ENCODE results near the gene TRPV5. TPM values are rescaled to one million over a fixed set of nuclear protein-coding genes. Genes with fewer than 3 reads are reported as not detected.
A peak's percentile ranks its signal among the peaks of the same experiment; 100 is the strongest.

The TRPV5 gene
- total RNA-seq, 1 donor from 2014 or later = not detected

- DNase-seq (ENCODE audit: low read depth in 2 of 2) = peak in 1 of 2 donors; percentile 3
Measured at GRCh38 chr7:142908921-142909890, 24.3 kb downstream of the TRPV5 start.

GRCh38 chr7:142908290-142908689 is 25.3 kb downstream of the TRPV5 start:
- no peak for DNase-seq (ENCODE audit: low read depth in 2 of 2)

GRCh38 chr7:142906643-142907042 is 26.9 kb downstream of the TRPV5 start:
- DNase-seq (ENCODE audit: low read depth in 2 of 2) = no peak

- DNase-seq (ENCODE audit: low read depth in 2 of 2) = no peak
Measured at GRCh38 chr7:142905759-142906158, 27.8 kb downstream of the TRPV5 start.

GRCh38 chr7:142904128-142904527 is 29.4 kb downstream of the TRPV5 start:
- no peak for DNase-seq (ENCODE audit: low read depth in 2 of 2)

- DNase-seq (ENCODE audit: low read depth in 2 of 2) = no peak
Measured at GRCh38 chr7:142901426-142902259, 31.9 kb downstream of the TRPV5 start.

- DNase-seq (ENCODE audit: low read depth in 2 of 2) = no peak
Measured at GRCh38 chr7:142899661-142900060, 33.9 kb downstream of the TRPV5 start.

- no peak for DNase-seq (ENCODE audit: low read depth in 2 of 2)
Measured at GRCh38 chr7:142898377-142899170, 35.0 kb downstream of the TRPV5 start.

- no peak for DNase-seq (ENCODE audit: low read depth in 2 of 2)
Measured at GRCh38 chr7:142897691-142898090, 35.9 kb downstream of the TRPV5 start.

- DNase-seq (ENCODE audit: low read depth in 2 of 2) = no peak
Measured at GRCh38 chr7:142896741-142897379, 36.7 kb downstream of the TRPV5 start.

- no peak for DNase-seq (ENCODE audit: low read depth in 2 of 2)
Measured at GRCh38 chr7:142896151-142896550, 37.4 kb downstream of the TRPV5 start.

GRCh38 chr7:142894985-142895593 is 38.5 kb downstream of the TRPV5 start:
- no peak for DNase-seq (ENCODE audit: low read depth in 2 of 2)

GRCh38 chr7:142894112-142894984 is 39.2 kb downstream of the TRPV5 start:
- DNase-seq (ENCODE audit: low read depth in 2 of 2) = no peak

GRCh38 chr7:142892951-142893350 is 40.6 kb downstream of the TRPV5 start:
- no peak for DNase-seq (ENCODE audit: low read depth in 2 of 2)

GRCh38 chr7:142891490-142892082 is 42.0 kb downstream of the TRPV5 start:
- no peak for DNase-seq (ENCODE audit: low read depth in 2 of 2)

- DNase-seq (ENCODE audit: low read depth in 2 of 2) = no peak
Measured at GRCh38 chr7:142890874-142891485, 42.6 kb downstream of the TRPV5 start.

- no peak for DNase-seq (ENCODE audit: low read depth in 2 of 2)
Measured at GRCh38 chr7:142889816-142890215, 43.7 kb downstream of the TRPV5 start.

GRCh38 chr7:142887282-142888015 is 46.1 kb downstream of the TRPV5 start:
- DNase-seq (ENCODE audit: low read depth in 2 of 2) = no peak

Data from lung microvascular endothelial cell (primary cell).